ENCODE results near the gene TENT5C. TPM values are rescaled to one million over a fixed set of nuclear protein-coding genes. Genes with fewer than 3 reads are reported as not detected.

Gene TENT5C
- total and polyA plus RNA-seq, 2 of the 8 experiments (the other 6 are each of a cell fraction or from before 2014, with no cell fraction given), result 0.38 to 0.99 TPM

DNA sequence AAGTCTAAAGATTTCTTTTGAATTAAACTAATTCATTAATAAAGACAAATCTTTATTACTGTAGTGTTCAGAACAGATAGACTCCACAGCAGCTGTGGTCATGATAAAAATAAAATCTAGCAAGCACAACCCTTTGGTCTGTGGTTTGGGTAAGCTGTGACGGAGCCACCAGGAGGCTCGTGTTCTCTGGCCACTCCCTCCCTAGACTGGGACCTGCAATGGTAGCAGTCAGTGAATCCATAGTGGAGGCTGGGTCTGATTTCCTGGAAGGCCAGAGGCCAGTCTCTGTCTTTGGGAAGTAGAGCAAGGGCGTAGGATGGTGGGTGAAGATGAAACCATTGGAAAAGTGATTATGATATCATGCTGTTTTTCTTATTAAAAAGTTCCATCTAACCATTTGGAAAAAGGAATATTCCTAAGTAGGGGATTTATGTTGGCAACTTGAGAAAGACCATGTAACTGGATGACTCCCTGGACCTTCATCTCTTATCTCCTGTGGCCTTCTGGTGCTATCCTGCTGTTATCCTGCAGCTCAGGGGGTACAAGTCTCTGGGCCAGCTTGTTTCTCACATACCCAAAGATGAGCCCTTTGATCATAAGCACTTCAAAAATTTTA, 39.0 kb downstream of the TENT5C start (continued):
- TF ChIP-seq, protein P1, sequence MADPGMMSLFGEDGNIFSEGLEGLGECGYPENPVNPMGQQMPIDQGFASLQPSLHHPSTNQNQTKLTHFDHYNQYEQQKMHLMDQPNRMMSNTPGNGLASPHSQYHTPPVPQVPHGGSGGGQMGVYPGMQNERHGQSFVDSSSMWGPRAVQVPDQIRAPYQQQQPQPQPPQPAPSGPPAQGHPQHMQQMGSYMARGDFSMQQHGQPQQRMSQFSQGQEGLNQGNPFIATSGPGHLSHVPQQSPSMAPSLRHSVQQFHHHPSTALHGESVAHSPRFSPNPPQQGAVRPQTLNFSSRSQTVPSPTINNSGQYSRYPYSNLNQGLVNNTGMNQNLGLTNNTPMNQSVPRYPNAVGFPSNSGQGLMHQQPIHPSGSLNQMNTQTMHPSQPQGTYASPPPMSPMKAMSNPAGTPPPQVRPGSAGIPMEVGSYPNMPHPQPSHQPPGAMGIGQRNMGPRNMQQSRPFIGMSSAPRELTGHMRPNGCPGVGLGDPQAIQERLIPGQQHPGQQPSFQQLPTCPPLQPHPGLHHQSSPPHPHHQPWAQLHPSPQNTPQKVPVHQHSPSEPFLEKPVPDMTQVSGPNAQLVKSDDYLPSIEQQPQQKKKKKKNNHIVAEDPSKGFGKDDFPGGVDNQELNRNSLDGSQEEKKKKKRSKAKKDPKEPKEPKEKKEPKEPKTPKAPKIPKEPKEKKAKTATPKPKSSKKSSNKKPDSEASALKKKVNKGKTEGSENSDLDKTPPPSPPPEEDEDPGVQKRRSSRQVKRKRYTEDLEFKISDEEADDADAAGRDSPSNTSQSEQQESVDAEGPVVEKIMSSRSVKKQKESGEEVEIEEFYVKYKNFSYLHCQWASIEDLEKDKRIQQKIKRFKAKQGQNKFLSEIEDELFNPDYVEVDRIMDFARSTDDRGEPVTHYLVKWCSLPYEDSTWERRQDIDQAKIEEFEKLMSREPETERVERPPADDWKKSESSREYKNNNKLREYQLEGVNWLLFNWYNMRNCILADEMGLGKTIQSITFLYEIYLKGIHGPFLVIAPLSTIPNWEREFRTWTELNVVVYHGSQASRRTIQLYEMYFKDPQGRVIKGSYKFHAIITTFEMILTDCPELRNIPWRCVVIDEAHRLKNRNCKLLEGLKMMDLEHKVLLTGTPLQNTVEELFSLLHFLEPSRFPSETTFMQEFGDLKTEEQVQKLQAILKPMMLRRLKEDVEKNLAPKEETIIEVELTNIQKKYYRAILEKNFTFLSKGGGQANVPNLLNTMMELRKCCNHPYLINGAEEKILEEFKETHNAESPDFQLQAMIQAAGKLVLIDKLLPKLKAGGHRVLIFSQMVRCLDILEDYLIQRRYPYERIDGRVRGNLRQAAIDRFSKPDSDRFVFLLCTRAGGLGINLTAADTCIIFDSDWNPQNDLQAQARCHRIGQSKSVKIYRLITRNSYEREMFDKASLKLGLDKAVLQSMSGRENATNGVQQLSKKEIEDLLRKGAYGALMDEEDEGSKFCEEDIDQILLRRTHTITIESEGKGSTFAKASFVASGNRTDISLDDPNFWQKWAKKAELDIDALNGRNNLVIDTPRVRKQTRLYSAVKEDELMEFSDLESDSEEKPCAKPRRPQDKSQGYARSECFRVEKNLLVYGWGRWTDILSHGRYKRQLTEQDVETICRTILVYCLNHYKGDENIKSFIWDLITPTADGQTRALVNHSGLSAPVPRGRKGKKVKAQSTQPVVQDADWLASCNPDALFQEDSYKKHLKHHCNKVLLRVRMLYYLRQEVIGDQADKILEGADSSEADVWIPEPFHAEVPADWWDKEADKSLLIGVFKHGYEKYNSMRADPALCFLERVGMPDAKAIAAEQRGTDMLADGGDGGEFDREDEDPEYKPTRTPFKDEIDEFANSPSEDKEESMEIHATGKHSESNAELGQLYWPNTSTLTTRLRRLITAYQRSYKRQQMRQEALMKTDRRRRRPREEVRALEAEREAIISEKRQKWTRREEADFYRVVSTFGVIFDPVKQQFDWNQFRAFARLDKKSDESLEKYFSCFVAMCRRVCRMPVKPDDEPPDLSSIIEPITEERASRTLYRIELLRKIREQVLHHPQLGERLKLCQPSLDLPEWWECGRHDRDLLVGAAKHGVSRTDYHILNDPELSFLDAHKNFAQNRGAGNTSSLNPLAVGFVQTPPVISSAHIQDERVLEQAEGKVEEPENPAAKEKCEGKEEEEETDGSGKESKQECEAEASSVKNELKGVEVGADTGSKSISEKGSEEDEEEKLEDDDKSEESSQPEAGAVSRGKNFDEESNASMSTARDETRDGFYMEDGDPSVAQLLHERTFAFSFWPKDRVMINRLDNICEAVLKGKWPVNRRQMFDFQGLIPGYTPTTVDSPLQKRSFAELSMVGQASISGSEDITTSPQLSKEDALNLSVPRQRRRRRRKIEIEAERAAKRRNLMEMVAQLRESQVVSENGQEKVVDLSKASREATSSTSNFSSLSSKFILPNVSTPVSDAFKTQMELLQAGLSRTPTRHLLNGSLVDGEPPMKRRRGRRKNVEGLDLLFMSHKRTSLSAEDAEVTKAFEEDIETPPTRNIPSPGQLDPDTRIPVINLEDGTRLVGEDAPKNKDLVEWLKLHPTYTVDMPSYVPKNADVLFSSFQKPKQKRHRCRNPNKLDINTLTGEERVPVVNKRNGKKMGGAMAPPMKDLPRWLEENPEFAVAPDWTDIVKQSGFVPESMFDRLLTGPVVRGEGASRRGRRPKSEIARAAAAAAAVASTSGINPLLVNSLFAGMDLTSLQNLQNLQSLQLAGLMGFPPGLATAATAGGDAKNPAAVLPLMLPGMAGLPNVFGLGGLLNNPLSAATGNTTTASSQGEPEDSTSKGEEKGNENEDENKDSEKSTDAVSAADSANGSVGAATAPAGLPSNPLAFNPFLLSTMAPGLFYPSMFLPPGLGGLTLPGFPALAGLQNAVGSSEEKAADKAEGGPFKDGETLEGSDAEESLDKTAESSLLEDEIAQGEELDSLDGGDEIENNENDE (IDR thresholded peaks at IDR 0.05; ENCODE audit: insufficient replicate concordance, low read length), result no peak
- no peak for TF ChIP-seq PHF8 (conservative IDR thresholded peaks at IDR 0.05; ENCODE audit: low read depth, low read length)
- TF ChIP-seq TCF12 (IDR thresholded peaks at IDR 0.05; ENCODE audit: low read depth, low read length), result no peak
- TF ChIP-seq SIN3A (conservative IDR thresholded peaks at IDR 0.05 in 1 of 2, IDR thresholded peaks at IDR 0.05 in 1 of 2; ENCODE audit: low read depth in 1 of 2, low read length in 2 of 2), result no peak
- TF ChIP-seq, protein P2, sequence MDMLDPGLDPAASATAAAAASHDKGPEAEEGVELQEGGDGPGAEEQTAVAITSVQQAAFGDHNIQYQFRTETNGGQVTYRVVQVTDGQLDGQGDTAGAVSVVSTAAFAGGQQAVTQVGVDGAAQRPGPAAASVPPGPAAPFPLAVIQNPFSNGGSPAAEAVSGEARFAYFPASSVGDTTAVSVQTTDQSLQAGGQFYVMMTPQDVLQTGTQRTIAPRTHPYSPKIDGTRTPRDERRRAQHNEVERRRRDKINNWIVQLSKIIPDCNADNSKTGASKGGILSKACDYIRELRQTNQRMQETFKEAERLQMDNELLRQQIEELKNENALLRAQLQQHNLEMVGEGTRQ (IDR thresholded peaks at IDR 0.05; ENCODE audit: low read length), result no peak
- TF ChIP-seq CHD1 (IDR thresholded peaks at IDR 0.05; ENCODE audit: low read depth, low read length), result no peak
- no peak for TF ChIP-seq TEAD4 (IDR thresholded peaks at IDR 0.05; ENCODE audit: low read depth, low read length)
- no peak for TF ChIP-seq JUND (IDR thresholded peaks at IDR 0.05; ENCODE audit: low read length)
- TF ChIP-seq KDM5A (IDR thresholded peaks at IDR 0.05; ENCODE audit: low read length), result no peak
